T-helper 2 cell treated with Interferon-gamma antibody and Interleukin-4, amounts not matched to agents 5 μg/mL and 100 μg/mL, for 36 hours (primary cell): Measurements from ENCODE around the gene PODXL2.
"Not testable (repeated sequence)": the region's sequence is repeated elsewhere in the genome, so short reads cannot be mapped to it uniquely, and the experiment has no call there.

Experiments
- DNase-seq: peaks from one replicate; pipeline ENCODE4 v3.0.0; 2021; ENCODE audit warnings: low spot score
- H3K27ac Mint-ChIP-seq: one replicate; pipeline ENCODE4 v1.8.0; 2021; ENCODE audit warnings: mild to moderate bottlenecking, mixed read lengths
- H3K27me3 Mint-ChIP-seq: one replicate; pipeline ENCODE4 v1.8.0; 2021; ENCODE audit warnings: low read depth, mixed read lengths
- H3K36me3 Mint-ChIP-seq: one replicate; pipeline ENCODE4 v1.8.0; 2021; ENCODE audit warnings: low read depth, mixed read lengths
- H3K4me1 Mint-ChIP-seq: one replicate; pipeline ENCODE4 v1.8.0; 2021; ENCODE audit warnings: low read depth, mixed read lengths
- H3K4me3 Mint-ChIP-seq: one replicate; pipeline ENCODE4 v1.8.0; 2022; ENCODE audit warnings: mild to moderate bottlenecking, moderate library complexity, mixed read lengths
- H3K9me3 Mint-ChIP-seq: one replicate; pipeline ENCODE4 v1.8.0; 2021; ENCODE audit warnings: mixed read lengths

The PODXL2 gene

DNA sequence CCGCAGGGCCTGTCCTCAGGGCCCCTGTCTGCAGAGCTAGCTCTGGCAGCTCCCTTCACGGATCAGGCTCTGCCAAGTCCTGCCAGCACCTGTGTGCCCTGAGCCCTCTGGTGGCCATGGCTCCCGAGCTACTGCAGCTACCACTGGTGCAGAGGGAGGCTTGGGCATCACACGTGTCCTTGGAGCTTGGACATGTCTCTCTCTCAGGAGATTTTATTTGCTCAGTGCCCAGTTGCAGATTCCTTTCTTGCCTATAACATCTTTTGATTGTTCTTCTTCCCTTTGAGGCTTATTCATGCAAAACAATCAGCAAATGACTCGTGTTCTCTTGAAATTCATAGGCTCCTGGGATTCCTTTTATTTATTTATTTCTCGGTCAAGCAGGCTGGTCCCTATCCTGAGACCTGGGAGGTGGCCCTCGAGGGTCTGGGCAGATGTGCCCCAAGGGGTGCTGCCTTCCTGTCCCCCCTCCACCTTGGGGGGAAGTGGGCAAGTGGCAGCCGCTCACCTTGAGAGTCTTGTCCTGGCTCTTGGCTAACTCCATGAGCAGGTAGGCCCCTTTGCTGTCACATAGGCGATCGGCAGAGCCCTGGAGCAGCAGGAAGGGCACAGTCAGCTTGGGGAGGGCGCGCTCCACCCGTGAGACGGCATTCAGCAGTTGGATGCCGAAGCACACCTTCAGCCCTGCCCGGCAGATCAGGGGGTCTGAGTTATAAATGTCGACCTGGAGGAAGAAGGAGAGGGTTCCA lies 65.7 kb downstream of the PODXL2 start:
- Mint-ChIP-seq H3K4me3 (no peak overlapping the region), H3K27me3 (no peaks in the 10 kb centered on the region), H3K9me3 (no peaks in the 10 kb centered on the region), H3K27ac (no peak overlapping the region), H3K4me1 (peaks cover 3% of the 10 kb centered on the region), H3K36me3 (no peaks in the 10 kb centered on the region)
- no peak for DNase-seq

DNA sequence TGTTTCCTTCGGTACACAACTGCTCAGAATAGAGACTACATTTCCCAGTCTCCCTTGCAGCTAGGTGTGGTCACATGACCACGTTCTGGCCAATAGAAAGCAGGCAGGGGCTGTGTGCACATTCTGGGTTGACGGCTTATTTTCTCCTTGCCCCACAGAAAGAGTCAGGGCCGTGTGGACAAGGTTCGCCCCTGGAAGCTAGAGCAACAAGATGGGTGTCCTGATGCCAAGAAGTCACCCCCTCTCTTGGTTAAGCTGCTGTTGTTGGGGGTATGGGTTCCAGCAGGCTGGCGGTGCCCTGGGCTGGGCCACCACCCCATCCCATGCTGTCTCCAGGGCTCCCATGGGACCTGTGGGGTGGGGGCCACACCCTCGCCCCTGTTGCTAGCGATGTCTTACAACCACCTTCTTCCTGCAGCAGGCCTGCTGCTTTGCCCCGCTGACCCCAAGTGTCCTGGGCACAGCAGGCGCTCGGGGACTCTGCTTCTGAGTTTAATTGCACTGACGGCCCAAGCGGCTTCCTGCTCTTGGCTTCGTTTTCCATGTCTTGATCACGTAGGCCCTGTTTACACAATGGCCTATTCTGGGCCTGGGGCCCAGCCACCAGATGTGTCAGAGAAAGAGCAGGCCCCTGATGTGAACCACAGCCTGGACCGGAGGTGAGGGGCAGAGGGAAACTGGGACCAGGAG lies 68.7 kb downstream of the PODXL2 start:
- Mint-ChIP-seq H3K27me3 (peaks cover 3% of the 10 kb centered on the region), H3K4me1 (peaks cover 3% of the 10 kb centered on the region), H3K36me3 (no peaks in the 10 kb centered on the region), H3K4me3 (no peak overlapping the region), H3K27ac (no peak overlapping the region), H3K9me3 (no peaks in the 10 kb centered on the region)
- peak; percentile 32 for DNase-seq

DNA sequence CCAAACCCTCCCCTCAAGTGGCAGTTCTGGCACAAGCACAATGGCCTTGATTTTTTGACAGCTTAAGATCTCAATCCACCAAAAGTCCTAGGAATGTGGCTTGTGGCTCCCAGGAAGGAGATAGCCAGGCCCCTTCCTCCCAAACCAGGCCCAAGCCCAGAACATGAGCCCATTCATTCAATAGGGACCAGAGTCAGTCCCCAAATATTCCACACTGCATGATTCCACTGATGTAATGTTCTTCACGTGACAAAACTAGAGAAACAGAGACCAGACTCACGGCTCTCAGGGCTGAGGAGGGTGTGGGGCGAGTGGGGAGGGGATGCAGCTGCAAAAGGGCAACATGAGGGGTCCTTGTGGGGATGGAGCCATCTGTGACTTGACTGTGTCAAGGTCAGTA lies 69.3 kb downstream of the PODXL2 start:
- Mint-ChIP-seq H3K27me3 (peaks cover 3% of the 10 kb centered on the region), H3K4me3 (no peak overlapping the region), H3K4me1 (peaks cover 3% of the 10 kb centered on the region), H3K27ac (no peak overlapping the region), H3K9me3 (no peaks in the 10 kb centered on the region), H3K36me3 (no peaks in the 10 kb centered on the region)
- DNase-seq, result no peak

DNA sequence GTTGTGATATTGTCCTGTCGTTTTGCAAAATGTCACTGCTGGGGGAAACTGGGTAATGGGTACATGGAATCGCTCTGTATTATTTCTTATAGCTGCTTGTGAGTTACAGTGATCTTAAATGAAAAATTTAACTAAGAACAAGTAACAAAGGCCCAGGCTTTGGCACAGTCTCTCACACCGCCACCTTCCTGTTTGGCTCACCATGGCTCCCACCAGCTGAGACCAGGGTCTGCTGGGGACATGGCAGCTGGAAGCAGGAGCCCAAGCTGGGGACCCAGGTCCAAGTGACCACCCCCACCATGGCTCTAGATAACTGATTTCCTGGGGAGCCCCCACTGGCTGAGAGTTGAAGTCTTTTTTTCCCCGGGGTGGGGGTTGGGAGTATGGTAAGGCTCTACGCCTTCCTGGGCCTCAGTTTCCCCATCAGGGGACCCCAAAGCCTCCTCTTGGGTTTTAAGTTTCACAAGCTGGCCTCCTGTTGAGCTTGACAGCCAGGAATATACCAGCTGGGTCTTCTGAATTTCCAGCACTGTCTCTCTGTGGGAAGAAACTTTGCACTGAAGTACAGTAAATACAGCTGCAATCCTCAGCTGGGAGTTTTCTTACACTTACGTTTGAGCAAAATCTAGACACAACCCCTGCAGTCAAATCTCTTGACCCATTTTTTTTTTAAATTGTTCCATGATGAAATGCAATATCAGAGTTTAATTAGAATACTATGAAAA lies 69.9 kb downstream of the PODXL2 start:
- H3K9me3 Mint-ChIP-seq, result no peaks in the 10 kb centered on the region
- peaks cover 5% of the 10 kb centered on the region for H3K27me3 Mint-ChIP-seq
- no peak overlapping the region for H3K27ac Mint-ChIP-seq
- no peak for DNase-seq
- H3K36me3 Mint-ChIP-seq, result peaks cover 2% of the 10 kb centered on the region
- H3K4me1 Mint-ChIP-seq, result peaks cover 6% of the 10 kb centered on the region
- no peak overlapping the region for H3K4me3 Mint-ChIP-seq

DNA sequence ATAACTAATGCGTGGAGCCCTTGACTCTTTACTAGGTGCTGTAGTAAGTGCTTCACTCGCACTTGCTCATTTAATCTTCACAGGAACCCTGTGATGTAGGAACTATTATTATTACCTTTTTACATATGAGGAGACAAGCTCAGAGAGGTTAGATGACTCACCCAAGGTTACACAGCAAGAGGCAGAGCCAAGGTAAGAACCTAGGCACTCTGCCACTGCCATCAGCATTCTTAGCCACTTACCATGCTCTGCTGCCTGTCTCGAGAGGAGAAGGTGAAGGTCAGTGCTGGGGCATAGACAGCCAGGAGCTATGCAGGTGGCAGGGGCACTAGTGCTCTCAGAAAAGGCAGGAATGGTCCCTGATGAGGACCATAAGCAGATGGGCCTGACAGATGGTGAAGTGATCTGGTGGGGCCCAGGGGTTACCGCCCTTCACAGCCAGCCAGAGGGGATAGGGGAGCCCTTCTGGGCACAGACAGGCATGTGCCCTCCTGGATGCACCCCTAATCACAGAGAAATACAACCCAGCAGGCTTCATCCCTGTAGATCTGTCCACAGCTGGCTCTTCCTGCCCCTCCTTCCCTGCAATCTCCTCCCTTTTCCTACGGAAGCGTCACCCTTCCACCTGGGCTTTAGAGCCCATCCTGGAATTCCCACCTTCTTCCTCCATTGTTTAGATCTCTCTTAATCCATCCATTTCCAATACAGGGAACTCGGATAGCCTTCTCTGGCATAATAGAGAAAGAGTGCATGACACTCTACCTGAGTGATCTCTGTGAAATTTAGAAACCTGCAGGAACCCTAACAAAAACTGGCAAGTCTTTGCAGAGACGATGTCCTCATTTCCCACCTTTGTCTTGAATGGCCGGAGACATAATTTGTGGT lies 70.7 kb downstream of the PODXL2 start:
- no peak for DNase-seq

DNA sequence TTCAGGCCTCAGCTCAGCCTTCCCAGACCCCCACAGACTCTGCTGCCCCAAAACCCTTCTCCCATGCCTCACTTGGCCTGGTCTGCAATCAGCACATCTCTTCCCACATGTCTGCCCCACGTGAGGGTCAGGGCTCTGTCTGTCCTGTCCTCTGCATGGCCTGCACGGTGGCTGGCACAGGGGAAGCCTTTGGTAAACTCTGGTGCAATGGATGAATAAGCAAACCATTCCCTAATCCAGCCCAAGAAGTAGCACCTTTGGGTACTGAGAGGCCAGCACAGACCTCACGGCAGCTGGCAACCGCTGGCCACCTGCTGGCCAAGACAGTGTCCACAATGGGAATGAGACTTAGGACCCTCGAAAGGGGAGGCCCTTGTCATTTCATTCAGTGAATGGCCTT lies 71.4 kb downstream of the PODXL2 start:
- no peak overlapping the region for H3K4me3 Mint-ChIP-seq
- H3K36me3 Mint-ChIP-seq, result peaks cover 2% of the 10 kb centered on the region
- peaks cover 12% of the 10 kb centered on the region for H3K4me1 Mint-ChIP-seq
- H3K27me3 Mint-ChIP-seq, result peaks cover 6% of the 10 kb centered on the region
- no peaks in the 10 kb centered on the region for H3K9me3 Mint-ChIP-seq
- DNase-seq, result no peak
- no peak overlapping the region for H3K27ac Mint-ChIP-seq

More for the DNA sequence above, 70.7 kb downstream of the PODXL2 start:
- peaks cover 12% of the 10 kb centered on the region for H3K4me1 Mint-ChIP-seq
- H3K27me3 Mint-ChIP-seq, result peaks cover 6% of the 10 kb centered on the region
- no peak overlapping the region for H3K4me3 Mint-ChIP-seq
- H3K27ac Mint-ChIP-seq, result no peak overlapping the region
- H3K9me3 Mint-ChIP-seq, result no peaks in the 10 kb centered on the region
- H3K36me3 Mint-ChIP-seq, result peaks cover 2% of the 10 kb centered on the region

DNA sequence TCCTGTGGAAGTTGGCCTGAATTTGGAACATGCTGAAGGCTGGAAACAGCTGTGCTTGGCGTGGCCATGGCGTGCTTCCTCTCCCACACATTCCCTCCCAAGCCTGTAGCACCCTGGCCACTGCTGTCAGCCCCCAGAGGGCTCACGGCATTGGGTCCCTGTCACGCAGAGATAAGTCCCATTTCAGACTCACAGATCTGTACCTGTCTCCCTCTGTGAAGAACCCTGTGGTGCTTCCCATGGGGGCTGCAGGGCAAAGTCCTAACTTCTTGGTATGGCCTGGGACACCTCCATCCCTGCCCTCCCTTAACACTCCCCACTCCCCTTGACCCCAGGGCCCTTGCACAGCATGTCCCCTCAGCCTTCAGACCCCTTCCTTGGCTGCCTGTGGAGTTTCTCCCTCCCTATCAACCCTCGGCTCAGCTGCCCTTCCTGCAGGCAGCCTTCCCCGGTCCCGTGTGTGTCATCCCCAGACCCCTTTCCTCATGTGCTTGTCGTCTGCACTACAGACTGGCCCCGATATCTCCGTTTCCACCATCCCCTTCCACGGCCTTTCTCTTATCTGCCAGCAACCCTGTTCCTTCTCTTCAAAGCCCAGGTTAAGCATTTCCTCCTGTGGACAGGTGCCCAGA lies 72.4 kb downstream of the PODXL2 start:
- Mint-ChIP-seq H3K27me3 (peaks cover 6% of the 10 kb centered on the region), H3K36me3 (peaks cover 2% of the 10 kb centered on the region), H3K4me1 (peaks cover 12% of the 10 kb centered on the region), H3K4me3 (no peak overlapping the region), H3K9me3 (no peaks in the 10 kb centered on the region), H3K27ac (no peak overlapping the region)
- DNase-seq, result no peak

DNA sequence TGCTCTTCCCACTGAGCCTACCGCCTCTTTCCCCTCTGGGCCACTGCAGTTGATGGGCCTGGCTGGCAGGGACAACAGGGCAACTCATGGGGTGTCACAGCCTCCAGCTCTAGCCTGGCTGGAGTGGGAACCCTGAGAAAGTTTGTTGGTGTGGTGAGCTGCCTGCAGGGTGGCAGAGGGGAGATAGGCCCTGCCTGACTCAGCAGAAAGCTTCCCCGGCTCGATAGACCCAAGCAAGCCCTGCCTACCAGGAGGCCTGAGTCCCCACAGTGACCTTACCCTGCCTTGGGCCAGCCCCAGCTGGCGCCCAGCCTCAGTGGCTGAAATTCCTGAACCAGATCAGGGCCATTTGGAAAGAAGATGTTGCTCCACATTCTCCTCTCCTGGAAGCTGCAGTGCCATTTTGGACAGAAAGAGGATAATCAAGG lies 73.2 kb downstream of the PODXL2 start:
- Mint-ChIP-seq H3K36me3 (peaks cover 2% of the 10 kb centered on the region), H3K4me1 (peaks cover 12% of the 10 kb centered on the region), H3K27me3 (peaks cover 6% of the 10 kb centered on the region), H3K9me3 (no peaks in the 10 kb centered on the region), H3K27ac (no peak overlapping the region), H3K4me3 (no peak overlapping the region)
- no peak for DNase-seq

DNA sequence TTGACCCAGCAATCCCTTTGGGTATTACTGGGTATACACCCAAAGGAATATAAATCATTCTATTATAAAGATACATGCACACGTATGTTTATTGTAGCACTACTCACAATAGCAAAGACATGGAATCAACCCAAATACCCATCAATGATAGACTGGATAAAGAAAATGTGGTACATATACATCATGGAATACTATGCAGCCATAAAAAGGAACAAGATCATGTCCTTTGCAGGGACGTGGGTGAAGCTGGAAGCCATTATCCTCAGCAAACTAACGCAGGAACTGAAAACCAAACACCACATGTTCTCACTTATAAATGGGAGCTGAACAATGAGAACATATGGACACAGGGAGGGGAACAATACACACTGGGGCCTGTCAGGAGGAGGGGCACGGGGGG lies 75.9 kb downstream of the PODXL2 start:
- H3K27ac Mint-ChIP-seq, H3K4me3 Mint-ChIP-seq, H3K27me3 Mint-ChIP-seq, H3K4me1 Mint-ChIP-seq, H3K36me3 Mint-ChIP-seq, DNase-seq, H3K9me3 Mint-ChIP-seq: not testable (repeated sequence)

DNA sequence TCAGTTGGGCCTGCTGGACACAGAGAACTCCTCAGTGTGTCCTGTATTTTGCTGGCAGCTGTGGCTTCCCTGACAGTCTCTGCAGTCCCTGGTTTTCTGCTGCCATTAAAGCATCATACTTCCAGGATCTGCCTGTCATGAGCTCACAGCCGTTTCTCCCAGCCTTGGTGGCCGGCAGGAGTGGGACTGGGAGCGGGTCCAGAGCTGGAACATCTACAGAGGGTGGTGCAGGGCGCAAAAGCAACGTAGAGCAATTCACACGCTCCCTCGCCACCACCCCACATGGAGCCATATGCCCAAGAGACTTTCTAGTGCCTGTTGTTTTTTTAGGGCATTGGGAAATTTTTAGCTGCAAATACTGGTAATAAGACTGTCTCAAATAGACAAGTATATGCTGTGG lies 77.3 kb downstream of the PODXL2 start:
- H3K9me3 Mint-ChIP-seq, result no peaks in the 10 kb centered on the region
- peaks cover 6% of the 10 kb centered on the region for H3K27me3 Mint-ChIP-seq
- peaks cover 9% of the 10 kb centered on the region for H3K4me1 Mint-ChIP-seq
- DNase-seq, result no peak
- peaks cover 2% of the 10 kb centered on the region for H3K36me3 Mint-ChIP-seq
- H3K4me3 Mint-ChIP-seq, result no peak overlapping the region
- H3K27ac Mint-ChIP-seq, result no peak overlapping the region

DNA sequence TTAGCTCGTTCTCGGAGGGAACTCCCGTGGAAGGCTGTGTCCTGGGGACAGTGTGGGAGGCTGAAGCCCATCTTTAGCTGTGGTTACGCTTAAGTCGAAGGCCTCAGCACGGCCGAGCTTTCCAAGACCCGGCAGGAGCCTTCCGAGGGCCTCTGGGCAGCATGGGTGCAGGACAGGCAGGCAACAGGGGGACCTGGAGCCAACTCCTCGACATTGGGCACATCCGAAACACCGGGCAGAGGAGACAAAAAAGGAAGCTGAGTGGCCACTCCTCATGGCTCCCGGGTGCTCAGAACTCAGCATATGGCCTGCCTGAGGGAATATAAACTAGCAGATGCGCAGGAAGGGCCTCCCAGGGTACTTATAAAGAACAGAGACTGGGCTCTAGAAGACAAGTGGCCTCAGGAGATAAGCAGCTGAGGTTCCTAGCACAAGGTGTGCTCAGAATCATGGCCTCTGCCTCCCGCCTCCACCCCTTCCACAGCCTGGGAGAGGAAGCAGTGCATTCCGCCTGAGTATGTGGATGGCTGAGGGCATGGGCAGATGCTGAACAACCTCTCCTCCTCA lies 77.9 kb downstream of the PODXL2 start:
- Mint-ChIP-seq H3K36me3 (peaks cover 2% of the 10 kb centered on the region), H3K4me1 (peaks cover 9% of the 10 kb centered on the region), H3K4me3 (no peak overlapping the region), H3K27me3 (peaks cover 2% of the 10 kb centered on the region), H3K27ac (no peak overlapping the region), H3K9me3 (no peaks in the 10 kb centered on the region)
- no peak for DNase-seq

DNA sequence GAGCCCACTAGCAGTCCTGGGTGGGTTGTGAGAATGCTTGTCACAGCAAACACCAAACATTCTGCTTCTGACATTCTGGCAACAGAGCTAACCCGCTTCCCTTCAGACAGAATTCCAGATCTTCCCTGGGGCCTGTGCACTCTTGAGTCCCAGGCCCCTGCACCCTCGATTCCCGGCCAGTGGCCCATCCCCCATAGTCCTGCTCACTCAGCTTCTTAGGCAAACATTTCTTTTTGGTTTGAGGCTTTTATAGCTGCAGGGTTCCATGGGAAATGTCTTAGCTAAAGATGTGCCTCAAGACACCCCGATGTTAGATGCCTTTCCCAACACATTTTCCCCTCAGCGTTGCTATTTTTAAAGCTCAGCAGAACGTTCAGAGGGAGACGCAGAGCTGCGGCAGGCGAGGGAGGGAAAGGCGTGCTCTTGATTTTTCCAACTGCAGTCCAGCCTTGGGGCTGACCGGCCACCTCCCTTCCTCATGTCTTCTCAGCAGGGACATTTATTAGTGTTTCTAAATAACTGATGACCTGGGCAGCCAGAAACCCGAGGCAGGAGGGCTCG lies 78.9 kb downstream of the PODXL2 start:
- Mint-ChIP-seq H3K36me3 (peaks cover 2% of the 10 kb centered on the region), H3K4me1 (peaks cover 9% of the 10 kb centered on the region), H3K9me3 (no peaks in the 10 kb centered on the region), H3K4me3 (no peak overlapping the region), H3K27ac (no peak overlapping the region), H3K27me3 (peaks cover 2% of the 10 kb centered on the region)
- no peak for DNase-seq

DNA sequence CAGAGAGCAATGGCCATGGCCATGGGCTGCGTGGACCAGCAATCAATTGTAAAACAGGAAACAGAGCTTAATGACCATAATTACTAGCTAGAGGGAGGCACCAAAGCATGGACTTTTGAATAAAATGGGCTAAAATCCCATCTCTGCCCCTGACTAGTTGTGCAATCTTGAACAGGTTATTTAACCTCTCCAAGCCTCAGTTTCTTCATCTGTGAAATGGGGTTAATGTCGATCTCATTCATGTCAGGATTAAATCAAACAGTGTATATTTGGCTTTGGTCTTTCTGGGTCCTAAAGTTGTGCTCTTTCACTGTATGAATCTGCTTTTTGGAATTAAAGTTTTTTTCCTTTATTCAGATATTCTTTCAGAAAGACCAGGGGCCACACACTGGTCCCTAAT lies 79.9 kb downstream of the PODXL2 start:
- Mint-ChIP-seq H3K9me3 (no peaks in the 10 kb centered on the region), H3K27me3 (peaks cover under 1% of the 10 kb centered on the region), H3K36me3 (no peaks in the 10 kb centered on the region), H3K27ac (no peak overlapping the region), H3K4me3 (no peak overlapping the region), H3K4me1 (peaks cover 7% of the 10 kb centered on the region)
- DNase-seq, result no peak
